ENCODE data around the gene LRIT2.

DNA sequence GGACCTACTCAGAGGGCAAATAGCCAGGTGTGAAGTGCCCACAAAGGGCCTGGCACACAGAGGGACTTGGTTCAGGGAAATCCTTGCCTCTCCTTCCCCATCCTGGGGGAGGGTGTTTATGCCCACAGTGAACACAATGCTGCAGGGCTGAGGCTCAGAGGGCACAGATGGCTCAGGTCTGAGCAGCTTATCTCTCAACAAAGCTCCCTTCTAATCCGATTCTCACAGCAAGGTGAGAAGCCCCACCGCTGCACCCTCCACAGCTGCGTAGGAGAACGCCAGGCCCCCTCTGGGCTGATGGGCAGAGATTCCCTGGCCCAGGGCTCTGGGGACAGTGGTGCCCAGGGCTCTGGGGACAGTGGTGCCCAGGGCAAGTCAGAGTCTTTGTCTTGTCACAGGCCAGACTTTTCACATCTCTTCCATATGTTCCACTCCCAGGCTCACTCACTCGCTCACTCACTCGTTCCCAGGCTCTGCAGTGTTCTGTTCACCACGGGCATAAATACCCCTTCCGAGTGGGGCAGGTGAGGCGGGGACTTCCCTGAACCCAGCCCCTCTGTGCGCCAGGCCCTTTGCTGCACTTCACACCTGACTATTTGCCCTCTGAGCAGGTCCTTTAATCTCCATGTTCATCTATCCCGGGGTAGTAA, 39.7 kb downstream of the LRIT2 start:
- TF ChIP-seq CTCF (IDR thresholded peaks at IDR 0.05) (no peak), POLR2A (IDR thresholded peaks at IDR 0.05) (no peak)
